GM13977 (cell line): ENCODE measurements around the gene LRCH3.
A peak's percentile ranks its signal among the peaks of the same experiment; 100 is the strongest.
"Not testable (repeated sequence)": the region's sequence is repeated elsewhere in the genome, so short reads cannot be mapped to it uniquely, and the experiment has no call there.

Source experiments
- DNase-seq: peaks from one replicate; pipeline ENCODE4 v3.0.0; 2012; ENCODE audit warnings: low spot score
- in situ Hi-C: fragments of 300-500 bp; cut with MboI; formaldehyde crosslinking; loops from one replicate; pipeline ENCODE4 v1.12.0; 2022; ENCODE audit warnings: low sequenced_read_pairs, low pct_unique_long_range_greater_than_20kb, mixed read lengths, inconsistent platforms; ENCODE audit not compliant: unreplicated experiment
- TF ChIP-seq, protein P1 (sequence below): IDR thresholded peaks from 2 replicates; pipeline ENCODE4 v1.5.1; 2012; ENCODE audit warnings: mild to moderate bottlenecking, control low read depth; ENCODE audit not compliant: insufficient read depth; ENCODE audit errors: extremely low read depth, missing control alignments

The LRCH3 gene

DNA sequence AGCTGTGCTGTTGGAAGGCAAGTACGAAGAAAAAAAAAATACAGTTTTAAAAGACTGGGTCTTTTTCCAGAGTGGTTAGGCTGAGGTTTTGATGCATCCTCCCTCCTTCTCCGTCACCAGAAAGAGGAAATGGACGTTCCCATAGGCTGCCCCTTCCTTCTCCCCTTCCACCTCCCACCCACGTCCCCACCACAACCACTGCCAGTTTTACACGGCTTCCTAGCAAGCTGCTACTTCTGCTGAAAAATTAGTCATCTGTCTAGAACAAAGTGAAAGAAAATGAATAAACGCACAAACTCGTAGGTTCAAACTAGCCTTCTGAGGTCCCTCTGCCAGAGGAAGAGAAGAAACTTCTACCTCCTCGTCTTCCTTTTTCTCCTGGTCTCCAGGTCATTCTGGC lies 87.4 kb downstream of the LRCH3 start:
- TF ChIP-seq, protein P1, sequence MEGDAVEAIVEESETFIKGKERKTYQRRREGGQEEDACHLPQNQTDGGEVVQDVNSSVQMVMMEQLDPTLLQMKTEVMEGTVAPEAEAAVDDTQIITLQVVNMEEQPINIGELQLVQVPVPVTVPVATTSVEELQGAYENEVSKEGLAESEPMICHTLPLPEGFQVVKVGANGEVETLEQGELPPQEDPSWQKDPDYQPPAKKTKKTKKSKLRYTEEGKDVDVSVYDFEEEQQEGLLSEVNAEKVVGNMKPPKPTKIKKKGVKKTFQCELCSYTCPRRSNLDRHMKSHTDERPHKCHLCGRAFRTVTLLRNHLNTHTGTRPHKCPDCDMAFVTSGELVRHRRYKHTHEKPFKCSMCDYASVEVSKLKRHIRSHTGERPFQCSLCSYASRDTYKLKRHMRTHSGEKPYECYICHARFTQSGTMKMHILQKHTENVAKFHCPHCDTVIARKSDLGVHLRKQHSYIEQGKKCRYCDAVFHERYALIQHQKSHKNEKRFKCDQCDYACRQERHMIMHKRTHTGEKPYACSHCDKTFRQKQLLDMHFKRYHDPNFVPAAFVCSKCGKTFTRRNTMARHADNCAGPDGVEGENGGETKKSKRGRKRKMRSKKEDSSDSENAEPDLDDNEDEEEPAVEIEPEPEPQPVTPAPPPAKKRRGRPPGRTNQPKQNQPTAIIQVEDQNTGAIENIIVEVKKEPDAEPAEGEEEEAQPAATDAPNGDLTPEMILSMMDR: no peak
- peak; percentile 55 for DNase-seq
- in situ Hi-C loops: no loop called here

DNA sequence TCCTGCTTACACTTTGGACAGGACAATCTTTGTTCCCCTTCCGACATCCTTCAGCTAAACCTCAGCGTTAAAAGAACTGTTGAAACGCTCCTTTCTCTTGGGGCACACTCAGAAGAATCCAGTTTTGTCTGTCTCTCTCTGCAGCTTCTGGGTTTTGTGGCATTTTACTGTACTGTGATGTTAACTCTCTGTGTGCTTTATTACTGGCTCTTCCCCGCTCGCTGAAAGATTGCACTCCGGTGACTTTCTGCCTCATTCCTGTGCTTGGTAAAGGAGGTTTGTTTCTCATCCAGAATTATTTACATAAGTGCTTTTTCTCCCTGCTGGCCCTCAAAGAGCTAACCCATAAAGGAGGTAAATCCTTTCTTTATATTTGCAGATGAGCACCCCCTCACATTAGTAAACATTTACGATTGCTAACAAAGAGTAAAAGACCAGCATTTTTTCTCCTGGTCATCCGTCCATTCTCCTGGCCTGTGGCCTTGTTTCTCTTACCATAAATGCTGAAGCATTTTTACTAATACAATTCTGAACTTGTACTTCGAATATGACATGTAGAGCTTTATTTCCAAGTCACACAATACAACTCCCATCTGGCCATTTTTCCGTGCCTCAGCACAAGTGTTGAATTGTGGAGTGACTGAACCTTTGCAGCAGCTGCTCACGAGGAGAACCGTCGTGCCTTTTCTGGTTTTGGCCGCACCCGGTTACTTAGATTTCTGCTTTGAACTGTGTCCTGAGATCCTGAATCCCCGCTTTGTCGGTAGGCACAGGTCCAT lies 89.6 kb downstream of the LRCH3 start:
- TF ChIP-seq, protein P1: no peak
- in situ Hi-C loops: no loop called here
- DNase-seq: no peak

DNA sequence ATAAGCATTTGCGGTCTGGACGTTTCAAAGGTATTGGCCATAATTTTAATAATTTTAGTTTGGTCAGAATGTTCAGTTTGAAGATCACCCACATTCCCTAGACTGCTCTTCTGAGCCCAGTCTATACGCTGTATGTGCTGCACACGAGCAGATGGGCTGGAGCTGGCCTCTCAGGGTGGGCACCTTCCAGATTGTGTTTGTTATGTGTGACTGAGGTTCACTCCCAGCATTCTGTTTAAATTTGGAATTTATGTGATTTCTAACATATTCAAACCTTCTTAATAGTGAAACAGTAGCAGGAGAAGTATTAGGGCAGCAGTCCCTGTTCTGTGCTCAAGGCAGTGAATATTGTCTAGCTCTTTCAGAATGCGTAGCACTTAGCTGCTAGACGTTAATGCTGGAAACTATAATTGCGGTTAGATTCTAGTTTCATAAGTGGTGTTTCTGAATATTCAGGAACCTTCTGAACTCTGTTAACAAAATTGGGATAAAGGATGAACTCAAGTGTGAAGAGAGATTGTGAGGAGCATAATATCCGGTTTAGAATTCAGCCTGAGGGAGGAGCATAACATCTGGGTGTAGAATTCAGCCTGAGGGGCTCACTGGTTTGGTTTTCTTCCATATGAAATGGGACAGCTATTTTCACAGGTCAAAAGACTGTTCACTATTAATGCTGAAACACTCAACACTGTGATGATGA lies 90.4 kb downstream of the LRCH3 start:
- DNase-seq: no peak
- in situ Hi-C loops: no loop called here
- TF ChIP-seq, protein P1: no peak

DNA sequence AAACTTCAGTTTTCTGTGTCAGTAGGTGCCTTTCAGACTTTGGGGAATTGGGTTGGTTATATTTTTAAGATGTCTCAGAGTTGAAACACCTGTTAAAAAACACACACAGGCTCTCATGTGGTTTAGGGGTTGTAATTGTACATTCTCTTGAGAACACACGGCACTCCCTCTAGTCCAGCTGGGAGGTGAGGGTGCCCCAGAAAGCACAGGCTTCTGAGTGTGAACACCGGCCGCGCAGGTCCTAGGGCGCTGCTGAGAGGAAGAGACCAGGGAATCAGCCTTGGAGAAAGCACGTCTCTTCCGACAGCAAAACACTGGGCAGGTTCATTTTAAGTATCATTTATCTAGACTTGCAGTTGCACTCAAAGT lies 90.9 kb downstream of the LRCH3 start:
- TF ChIP-seq, protein P1: no peak
- DNase-seq: no peak
- in situ Hi-C loops: no loop called here

DNA sequence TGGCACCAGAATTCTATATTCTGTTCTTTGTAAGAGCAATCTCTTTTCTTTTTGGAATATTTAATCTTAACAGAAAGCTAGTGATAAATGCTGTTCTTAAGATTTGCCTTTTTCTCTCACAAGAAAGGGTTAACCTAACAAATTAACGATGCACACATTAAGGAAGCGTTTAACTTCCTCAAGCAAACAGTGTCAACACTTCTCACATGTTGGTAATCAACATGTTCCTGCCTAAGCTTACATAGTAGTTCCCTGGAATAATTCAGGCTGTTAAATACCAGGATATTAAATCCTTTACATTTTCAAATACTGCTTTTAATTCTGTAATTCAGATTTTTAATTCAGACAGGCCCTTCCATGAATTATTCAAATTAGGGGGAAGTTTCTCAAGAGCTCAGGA lies 91.5 kb downstream of the LRCH3 start:
- no peak for DNase-seq
- in situ Hi-C loops: no loop called here
- TF ChIP-seq, protein P1: no peak

DNA sequence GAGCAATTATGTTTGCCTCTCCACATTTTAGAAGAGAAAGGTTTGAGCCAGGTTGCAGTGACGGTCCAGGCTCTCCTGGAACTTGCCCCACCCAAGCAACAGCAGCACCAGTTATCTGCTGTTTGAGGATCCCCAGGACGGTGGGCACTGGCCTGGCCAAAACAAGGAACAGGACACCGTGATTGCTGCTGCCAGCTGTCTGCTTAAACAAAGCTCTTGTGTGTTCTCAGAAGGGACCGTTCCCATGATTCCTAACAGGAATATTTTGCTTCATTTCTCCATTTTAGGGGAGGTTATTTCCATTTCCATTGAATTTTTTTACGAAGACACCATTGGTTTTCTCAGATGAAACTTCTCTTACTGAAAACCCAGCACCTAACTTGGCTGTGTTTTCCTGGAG lies 92.5 kb downstream of the LRCH3 start:
- DNase-seq: no peak
- TF ChIP-seq, protein P1: no peak
- in situ Hi-C loops: no loop called here

DNA sequence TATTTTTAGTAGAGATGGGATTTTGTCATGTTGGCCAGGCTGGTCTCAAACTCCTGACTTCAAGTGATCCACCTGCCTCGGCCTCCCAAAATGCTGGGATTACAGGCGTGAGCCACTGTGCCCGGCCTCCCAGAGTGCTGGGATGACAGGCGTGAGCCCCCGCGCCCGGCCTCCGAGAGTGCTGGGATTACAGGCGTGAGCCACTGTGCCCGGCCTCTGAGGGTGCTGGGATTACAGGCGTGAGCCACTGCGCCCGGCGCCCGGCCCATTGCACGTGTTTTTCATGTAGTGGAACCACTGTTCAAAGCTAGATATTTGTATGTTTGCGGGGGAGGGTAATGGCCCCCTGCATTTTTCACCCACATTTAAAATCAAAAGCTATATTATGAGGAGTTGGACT lies 93.3 kb downstream of the LRCH3 start:
- DNase-seq, in situ Hi-C loops: not testable (repeated sequence)

DNA sequence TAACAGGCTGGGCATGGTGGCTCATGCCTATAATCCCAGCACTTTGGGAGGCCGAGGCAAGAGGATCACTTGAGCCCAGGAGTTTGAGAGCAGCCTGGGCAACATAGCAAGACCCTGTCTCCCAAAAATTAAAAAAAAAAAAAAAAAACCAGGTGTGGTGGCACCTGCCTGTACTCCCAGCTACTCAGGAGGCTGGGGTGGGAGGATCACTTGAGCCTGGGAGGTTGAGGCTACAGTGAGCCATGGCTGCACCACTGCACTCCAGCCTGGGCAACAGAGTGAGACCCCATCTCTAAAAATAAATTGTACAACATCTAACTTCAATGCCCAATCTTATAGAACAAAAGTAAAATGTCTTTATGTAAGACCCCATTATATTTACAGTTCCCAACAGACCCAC lies 95.0 kb downstream of the LRCH3 start:
- DNase-seq, in situ Hi-C loops: not testable (repeated sequence)

DNA sequence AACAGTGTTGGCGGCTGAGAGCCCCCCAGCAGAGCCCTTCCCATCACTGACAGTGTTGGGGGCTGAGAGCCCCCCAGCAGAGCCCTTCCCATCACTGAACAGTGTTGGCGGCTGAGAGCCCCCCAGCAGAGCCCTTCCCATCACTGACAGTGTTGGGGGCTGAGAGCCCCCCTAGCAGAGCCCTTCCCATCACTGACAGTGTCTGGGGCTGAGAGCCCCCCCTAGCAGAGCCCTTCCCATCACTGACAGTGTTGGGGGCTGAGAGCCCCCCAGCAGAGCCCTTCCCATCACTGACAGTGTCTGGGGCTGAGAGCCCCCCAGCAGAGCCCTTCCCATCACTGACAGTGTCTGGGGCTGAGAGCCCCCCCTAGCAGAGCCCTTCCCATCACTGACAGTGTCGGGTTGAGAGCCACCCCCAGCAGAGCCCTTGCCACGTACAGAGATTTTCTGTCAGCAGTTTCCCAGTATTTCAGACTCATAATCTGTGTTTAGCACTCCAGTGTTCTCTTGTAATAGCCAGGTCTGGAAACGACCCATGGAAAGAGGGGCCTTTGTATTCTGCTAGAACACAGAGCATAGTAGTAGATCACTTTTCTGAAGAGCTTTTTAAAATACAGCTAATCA lies 96.5 kb downstream of the LRCH3 start:
- in situ Hi-C loops, DNase-seq: not testable (repeated sequence)
